Mucosa of descending colon (tissue), 3 donors: Measurements from ENCODE around the gene MAP7. TPM values are rescaled to one million over a fixed set of nuclear protein-coding genes. Genes with fewer than 3 reads are reported as not detected.

Experiments
- ATAC-seq: fragments of 200-7000 bp; cut with Tn5 transposase; one replicate; pipeline ENCODE4 v1.9.1; 2020; ENCODE audit warnings: mild to moderate bottlenecking, moderate library complexity
- DNase-seq, 3 donors: peaks; one replicate each; pipeline ENCODE4 v3.0.0-alpha.2; 2020
- H3K36me3 ChIP-seq: fragments of 200-600 bp; one replicate; pipeline ENCODE4 v1.8.0; 2021; ENCODE audit warnings: low read depth, mild to moderate bottlenecking
- H3K4me1 ChIP-seq: fragments of 200-600 bp; one replicate; pipeline ENCODE4 v1.8.0; 2021; ENCODE audit warnings: low read depth, mild to moderate bottlenecking
- H3K4me3 ChIP-seq: fragments of 200-600 bp; one replicate; pipeline ENCODE4 v1.8.0; 2021; ENCODE audit warnings: mild to moderate bottlenecking
- H3K9me3 ChIP-seq: fragments of 200-600 bp; one replicate; pipeline ENCODE4 v1.8.0; 2021; ENCODE audit warnings: mild to moderate bottlenecking
- intact Hi-C, 2 donors: fragments of 100-400 bp; cut with DNase I in 1 of 2; cut with micrococcal nuclease in 1 of 2; formaldehyde crosslinking; loops; one replicate each; pipeline versions ENCODE4 v1.11.0 to v1.11.1; 2022; cut with DNase I, micrococcal nuclease
- total RNA-seq, 3 donors: library from RNA; stranded (reverse); fragmentation: NEBNext Ultra II Directional in 2 of 3; extraction: Animal tissue kit (Norgen Biotek cat#: 25700) in 2 of 3; gene quantifications; one replicate each; pipeline versions ENCODE4 v1.2.1 to v1.2.4, GENCODE V29; 2021 to 2023
- TF ChIP-seq, protein P1 (sequence below): fragments of 200-600 bp; IDR thresholded peaks from one replicate; pipeline ENCODE4 v1.8.0; 2022; ENCODE audit warnings: antibody characterized with exemption, mild to moderate bottlenecking
- donor health status: DM: no; HTN: no; CAD: no; lungs with moderate emphysema.
- donor health status: DM: no; HTN: no; CAD: no.
- donor health status: DM: no; HTN: yes; CAD: no.

The MAP7 gene
- total RNA-seq, 3 donors from 2014 or later = 28.4 to 80.5 (median 68.6) TPM

DNA sequence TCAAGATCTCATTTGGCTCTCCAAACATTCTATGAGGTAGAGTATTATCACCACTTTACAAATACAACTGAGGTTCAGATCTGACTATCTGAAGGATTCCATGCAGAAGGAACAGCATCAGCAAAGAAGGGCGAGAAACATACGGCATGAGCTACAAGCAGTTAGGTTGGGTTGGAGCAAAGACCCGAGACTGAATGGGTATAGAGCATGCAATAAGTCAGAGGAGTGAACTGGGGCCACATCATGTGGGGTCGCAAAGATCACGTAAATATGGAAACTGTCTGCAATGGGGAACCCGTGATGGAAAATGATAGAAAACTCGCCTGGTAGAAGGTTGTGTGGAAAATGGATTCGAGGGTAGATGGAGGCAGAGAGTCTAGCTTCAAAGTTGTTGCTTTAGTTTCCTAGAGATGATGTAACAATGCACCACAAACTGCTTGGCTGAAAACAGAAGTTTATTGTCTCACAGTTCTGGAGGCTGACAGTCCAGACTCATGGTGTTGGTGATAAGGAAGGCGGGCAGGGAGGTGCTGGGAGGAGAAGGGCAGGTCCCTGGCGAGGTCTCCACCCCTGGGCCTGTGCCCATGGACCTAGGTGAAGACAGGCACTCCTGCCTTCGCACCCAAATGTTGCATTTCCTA lies 216.3 kb downstream of the MAP7 start:
- no peak overlapping the region for H3K4me3 ChIP-seq
- H3K36me3 ChIP-seq = no peaks in the 10 kb centered on the region
- intact Hi-C loops = no loop called here
- DNase-seq (peak in 2 of 3 donors; percentile 11 to 41), ATAC-seq (peak; percentile 67)
- H3K9me3 ChIP-seq = no peaks in the 10 kb centered on the region
- H3K4me1 ChIP-seq = no peaks in the 10 kb centered on the region
- TF ChIP-seq, protein P1, sequence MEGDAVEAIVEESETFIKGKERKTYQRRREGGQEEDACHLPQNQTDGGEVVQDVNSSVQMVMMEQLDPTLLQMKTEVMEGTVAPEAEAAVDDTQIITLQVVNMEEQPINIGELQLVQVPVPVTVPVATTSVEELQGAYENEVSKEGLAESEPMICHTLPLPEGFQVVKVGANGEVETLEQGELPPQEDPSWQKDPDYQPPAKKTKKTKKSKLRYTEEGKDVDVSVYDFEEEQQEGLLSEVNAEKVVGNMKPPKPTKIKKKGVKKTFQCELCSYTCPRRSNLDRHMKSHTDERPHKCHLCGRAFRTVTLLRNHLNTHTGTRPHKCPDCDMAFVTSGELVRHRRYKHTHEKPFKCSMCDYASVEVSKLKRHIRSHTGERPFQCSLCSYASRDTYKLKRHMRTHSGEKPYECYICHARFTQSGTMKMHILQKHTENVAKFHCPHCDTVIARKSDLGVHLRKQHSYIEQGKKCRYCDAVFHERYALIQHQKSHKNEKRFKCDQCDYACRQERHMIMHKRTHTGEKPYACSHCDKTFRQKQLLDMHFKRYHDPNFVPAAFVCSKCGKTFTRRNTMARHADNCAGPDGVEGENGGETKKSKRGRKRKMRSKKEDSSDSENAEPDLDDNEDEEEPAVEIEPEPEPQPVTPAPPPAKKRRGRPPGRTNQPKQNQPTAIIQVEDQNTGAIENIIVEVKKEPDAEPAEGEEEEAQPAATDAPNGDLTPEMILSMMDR = no peak

DNA sequence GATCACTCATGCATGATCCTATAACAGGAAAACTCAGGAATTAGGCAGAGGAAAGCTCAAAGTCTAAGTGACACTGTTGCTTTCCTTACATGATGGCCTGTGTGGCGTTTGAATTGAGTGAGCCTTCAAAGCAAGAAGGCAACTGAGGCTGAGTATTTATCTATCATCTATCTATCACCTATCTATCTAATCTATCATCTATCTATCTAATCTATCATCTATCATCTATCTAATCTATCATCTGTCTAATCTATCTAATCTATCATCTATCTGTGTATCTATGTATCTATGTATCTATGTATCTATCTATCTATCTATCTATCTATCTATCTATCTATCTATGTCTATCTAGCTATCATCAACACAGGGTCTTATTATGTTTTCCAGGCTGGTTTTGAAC lies 218.8 kb downstream of the MAP7 start:
- Histone ChIP-seq H3K36me3 (no peaks in the 10 kb centered on the region), H3K4me1 (no peaks in the 10 kb centered on the region), H3K4me3 (no peak overlapping the region), H3K9me3 (no peaks in the 10 kb centered on the region)
- DNase-seq = no peak
- ATAC-seq = no peak
- TF ChIP-seq, protein P1 = no peak
- intact Hi-C loops = no loop called here

DNA sequence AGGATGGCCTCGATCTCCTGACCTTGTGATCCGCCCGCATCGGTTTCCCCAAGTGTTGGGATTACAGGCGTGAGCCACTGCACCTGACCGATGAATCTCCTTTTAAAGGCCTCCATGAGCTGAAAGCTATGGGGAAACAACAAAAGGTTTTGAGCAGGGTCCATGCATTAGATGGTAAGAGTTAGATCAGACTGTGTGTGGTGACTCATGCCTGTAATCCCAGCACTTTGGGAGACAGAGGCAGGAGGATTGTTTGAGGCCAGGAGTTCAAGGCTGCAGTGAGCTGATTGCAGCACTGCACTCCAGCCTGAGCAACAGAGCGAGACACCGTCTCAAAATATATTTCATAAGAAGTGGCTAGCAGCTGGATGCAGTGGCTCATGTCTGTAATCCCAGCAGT lies 219.6 kb downstream of the MAP7 start:
- Histone ChIP-seq H3K4me1 (no peaks in the 10 kb centered on the region), H3K36me3 (no peaks in the 10 kb centered on the region), H3K4me3 (no peak overlapping the region), H3K9me3 (no peaks in the 10 kb centered on the region)
- intact Hi-C loops = no loop called here
- DNase-seq (no peak), ATAC-seq (no peak)
- TF ChIP-seq, protein P1 = no peak

- Histone ChIP-seq H3K9me3 (no peaks in the 10 kb centered on the region), H3K36me3 (no peaks in the 10 kb centered on the region), H3K4me3 (no peak overlapping the region), H3K4me1 (no peaks in the 10 kb centered on the region)
- ATAC-seq = no peak
- DNase-seq = no peak
- TF ChIP-seq, protein P1 = no peak
- intact Hi-C loops = no loop called here
These were observed 224.1 kb downstream of the MAP7 start for GRCh38 chr6:136326038-136326553.

GRCh38 chr6:136324686-136325380 lies 225.4 kb downstream of the MAP7 start:
- no peak for ATAC-seq
- Histone ChIP-seq H3K4me3 (no peak overlapping the region), H3K36me3 (no peaks in the 10 kb centered on the region), H3K9me3 (no peaks in the 10 kb centered on the region), H3K4me1 (no peaks in the 10 kb centered on the region)
- DNase-seq = no peak
- intact Hi-C loops = no loop called here
- TF ChIP-seq, protein P1 = no peak
